Astrocyte of the cerebellum (primary cell): ENCODE data around the gene CLSTN1.

Source experiments
- DNase-seq: peaks from one replicate; pipeline ENCODE4 v3.0.0-alpha.2; 2011; ENCODE audit warnings: low read depth
- H3K4me3 ChIP-seq: 2 replicates; pipeline ENCODE4 v1.5.1; 2011; ENCODE audit warnings: mild to moderate bottlenecking, low read depth, low read length, moderate library complexity
- in situ Hi-C: cut with HindIII; loops from 2 replicates; pipeline ENCODE4 v1.10.0; 2017; ENCODE audit warnings: low sequenced_read_pairs
- TF ChIP-seq, protein P1 (sequence below): IDR thresholded peaks from 2 replicates; pipeline ENCODE4 v1.5.1; 2012; ENCODE audit warnings: low read length, low read depth, moderate library complexity, mild to moderate bottlenecking; ENCODE audit errors: missing control alignments

CLSTN1 gene

DNA sequence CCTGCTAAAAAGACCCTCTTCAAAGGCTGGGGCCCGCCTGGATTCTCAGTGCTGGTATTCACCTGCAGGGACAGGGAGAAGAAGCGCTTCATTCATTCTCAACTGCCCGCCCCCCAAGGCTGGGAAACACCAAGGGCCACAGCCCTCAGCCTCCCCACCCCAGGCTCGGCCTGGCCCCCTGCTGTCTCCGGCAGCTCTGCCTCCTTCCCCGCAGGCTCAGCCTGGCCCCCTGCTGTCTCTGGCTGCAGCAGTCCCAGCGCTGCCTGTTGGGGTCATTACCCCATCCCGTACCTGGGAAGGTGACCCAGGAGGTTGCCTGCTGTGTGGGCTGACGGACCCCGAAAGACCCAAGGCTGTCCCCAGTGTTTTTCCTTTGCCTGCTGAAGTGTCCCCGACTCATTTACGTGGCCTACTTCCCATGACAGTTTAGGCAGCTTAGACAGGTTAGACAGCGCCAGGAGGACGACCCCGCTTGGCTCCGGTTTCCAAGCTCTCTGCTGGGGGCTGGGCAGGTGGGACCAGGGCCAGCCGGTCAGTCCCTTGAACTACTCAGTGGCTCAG lies 22.9 kb upstream of the CLSTN1 start:
- H3K4me3 ChIP-seq: no peak overlapping the region
- TF ChIP-seq, protein P1, sequence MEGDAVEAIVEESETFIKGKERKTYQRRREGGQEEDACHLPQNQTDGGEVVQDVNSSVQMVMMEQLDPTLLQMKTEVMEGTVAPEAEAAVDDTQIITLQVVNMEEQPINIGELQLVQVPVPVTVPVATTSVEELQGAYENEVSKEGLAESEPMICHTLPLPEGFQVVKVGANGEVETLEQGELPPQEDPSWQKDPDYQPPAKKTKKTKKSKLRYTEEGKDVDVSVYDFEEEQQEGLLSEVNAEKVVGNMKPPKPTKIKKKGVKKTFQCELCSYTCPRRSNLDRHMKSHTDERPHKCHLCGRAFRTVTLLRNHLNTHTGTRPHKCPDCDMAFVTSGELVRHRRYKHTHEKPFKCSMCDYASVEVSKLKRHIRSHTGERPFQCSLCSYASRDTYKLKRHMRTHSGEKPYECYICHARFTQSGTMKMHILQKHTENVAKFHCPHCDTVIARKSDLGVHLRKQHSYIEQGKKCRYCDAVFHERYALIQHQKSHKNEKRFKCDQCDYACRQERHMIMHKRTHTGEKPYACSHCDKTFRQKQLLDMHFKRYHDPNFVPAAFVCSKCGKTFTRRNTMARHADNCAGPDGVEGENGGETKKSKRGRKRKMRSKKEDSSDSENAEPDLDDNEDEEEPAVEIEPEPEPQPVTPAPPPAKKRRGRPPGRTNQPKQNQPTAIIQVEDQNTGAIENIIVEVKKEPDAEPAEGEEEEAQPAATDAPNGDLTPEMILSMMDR: no peak
- in situ Hi-C loops: no loop called here

DNA sequence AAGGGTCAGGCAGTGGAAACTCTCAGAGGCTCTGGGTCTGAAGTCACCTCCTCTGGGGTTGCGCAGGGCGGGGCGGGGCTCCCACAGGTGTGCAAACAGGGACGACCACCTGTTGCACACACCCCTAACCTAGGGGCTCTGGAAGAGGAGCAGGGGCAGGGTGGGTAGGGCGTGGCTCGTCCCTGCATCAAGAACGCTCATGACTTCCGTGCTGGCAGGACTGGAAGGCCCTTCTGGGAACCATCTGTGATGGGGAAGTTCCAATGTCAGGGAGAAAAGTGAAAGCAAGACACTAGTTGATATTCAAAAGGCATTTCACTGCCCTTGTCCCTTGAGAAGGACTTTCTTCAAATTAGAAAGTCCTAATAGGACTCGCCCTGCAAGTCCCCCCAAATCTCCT lies 22.1 kb upstream of the CLSTN1 start:
- TF ChIP-seq, protein P1: no peak
- in situ Hi-C loops: no loop called here
- H3K4me3 ChIP-seq: no peak overlapping the region
- DNase-seq: no peak

More for the DNA sequence above, 22.9 kb upstream of the CLSTN1 start:
- DNase-seq: no peak

DNA sequence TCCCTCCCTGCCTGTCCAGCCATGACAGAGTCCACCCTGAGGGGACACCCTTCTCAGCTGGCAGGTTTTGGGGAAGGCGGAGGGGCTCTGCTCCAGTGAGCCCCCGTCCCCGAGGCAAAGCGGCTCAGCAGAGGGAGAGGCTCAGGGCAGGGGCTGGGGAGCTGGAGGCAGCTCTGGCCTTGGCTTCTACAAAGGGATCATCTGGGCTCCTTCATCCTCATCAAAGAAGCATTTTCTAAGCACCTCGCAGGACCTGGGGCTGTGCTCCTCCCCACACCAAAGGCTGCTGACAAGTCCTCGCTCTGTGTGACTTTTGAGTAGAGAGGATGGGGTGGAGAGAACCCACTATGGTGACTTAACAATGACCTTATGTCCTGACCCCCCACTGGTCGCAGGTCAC lies 21.0 kb upstream of the CLSTN1 start:
- DNase-seq: no peak
- in situ Hi-C loops: no loop called here
- TF ChIP-seq, protein P1: no peak
- H3K4me3 ChIP-seq: no peak overlapping the region

DNA sequence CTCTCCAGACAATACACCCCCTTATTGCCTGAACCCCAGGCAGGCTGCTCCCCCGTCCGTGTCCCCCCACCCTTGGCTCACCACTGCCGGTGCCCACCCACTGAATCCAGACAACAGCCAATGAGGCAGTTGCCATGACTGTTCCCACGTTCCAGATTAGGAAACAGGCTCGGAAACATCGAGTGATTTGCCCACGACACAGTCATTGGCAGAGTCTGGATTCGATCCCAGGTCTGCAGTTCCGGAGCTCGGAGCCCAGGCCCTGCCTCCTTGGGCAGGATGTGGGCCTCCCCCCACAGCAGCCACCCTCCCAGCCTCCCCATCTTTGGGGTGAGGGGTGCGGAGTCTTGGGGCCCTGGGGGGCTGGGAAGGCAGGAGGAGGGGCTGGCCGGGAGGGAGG lies 20.3 kb upstream of the CLSTN1 start:
- TF ChIP-seq, protein P1: no peak
- H3K4me3 ChIP-seq: no peak overlapping the region
- no peak for DNase-seq
- in situ Hi-C loops: no loop called here

DNA sequence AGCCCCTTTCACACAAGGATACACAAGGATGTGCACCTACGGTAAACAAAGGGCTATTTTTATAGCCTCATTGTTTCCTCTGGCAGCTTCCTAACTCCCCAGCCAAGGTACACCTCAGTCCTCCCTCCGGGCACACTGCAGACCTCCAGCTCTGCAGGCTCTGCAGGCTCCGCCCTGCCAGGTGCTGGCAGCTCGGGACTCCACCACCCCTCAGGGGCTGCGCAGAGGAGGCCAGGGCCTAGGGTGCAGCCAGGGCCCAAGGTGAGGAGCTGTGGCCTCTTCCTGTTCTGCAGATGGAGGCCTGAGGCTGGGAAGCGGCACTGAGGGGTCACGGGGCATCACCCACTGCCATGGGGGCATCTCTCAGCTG lies 19.8 kb upstream of the CLSTN1 start:
- TF ChIP-seq, protein P1: no peak
- no peak for DNase-seq
- in situ Hi-C loops: no loop called here
- H3K4me3 ChIP-seq: no peak overlapping the region

DNA sequence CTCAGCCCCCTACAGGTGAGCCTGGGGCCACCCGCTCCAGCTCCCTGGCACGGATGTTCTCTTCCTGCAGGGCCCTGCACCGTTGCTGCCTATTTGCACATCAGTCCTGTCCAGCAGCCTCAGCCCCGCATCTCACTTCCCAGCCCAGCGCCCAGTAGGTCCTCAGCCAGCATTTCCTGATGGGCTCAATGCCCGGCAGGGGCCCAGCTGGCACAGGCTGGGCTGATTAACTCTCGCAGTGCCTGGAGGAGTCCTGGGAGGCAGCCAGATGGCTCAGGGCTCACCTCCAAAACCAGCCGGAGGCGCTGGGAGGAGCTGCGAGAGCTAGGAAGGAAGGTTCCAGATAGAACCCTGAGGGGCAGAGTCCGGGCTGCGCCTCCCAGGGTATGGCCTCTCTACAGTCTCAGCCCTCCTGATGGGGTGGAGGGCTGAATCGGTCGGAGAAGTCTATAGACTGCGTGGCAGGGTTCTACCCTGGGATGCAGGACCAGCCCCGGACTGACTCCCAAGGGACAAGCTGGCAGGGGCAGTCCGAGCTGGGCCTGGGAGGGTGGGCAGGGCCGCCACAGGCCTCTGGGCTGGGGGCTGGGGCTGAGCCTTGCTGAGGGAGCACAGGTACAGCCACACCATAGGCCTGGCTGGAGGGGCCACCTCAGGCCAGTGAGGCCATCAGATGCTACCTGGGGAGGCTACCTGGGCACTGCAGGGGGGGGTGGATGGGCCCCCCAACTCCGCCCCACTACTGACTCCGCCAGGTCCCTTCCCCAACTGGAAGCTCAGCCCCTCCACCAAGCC lies 19.2 kb upstream of the CLSTN1 start:
- TF ChIP-seq, protein P1: peak; percentile 14
- H3K4me3 ChIP-seq: no peak overlapping the region

More for the DNA sequence above, 19.2 kb upstream of the CLSTN1 start:
- no peak for DNase-seq
- in situ Hi-C loops: no loop called here
